ENCODE data around the gene GRIN3A.

Gene GRIN3A

GRCh38 chr9:101528015-101528414, 210.4 kb downstream of the GRIN3A start:
- no peak for DNase-seq
- Histone ChIP-seq H3K36me3 (no peaks in the 10 kb centered on the region), H3K9me3 (ENCODE audit: severe bottlenecking) (no peaks in the 10 kb centered on the region), H3K27ac (no peak overlapping the region), H3K4me3 (ENCODE audit: low read depth, low read length) (no peak overlapping the region), H3K27me3 (ENCODE audit: insufficient read depth, low read depth, severe bottlenecking) (no peaks in the 10 kb centered on the region)
- no peak for TF ChIP-seq CTCF (IDR thresholded peaks at IDR 0.05; ENCODE audit: low read depth, low read length)

GRCh38 chr9:101527066-101527465, 211.4 kb downstream of the GRIN3A start:
- DNase-seq: no peak
- H3K4me3 ChIP-seq (ENCODE audit: low read depth, low read length): no peak overlapping the region
- H3K36me3 ChIP-seq: no peaks in the 10 kb centered on the region
- no peaks in the 10 kb centered on the region for H3K9me3 ChIP-seq (ENCODE audit: severe bottlenecking)
- no peaks in the 10 kb centered on the region for H3K27me3 ChIP-seq (ENCODE audit: insufficient read depth, low read depth, severe bottlenecking)
- H3K27ac ChIP-seq: no peak overlapping the region
- no peak for TF ChIP-seq CTCF (IDR thresholded peaks at IDR 0.05; ENCODE audit: low read depth, low read length)

- no peak for TF ChIP-seq CTCF (IDR thresholded peaks at IDR 0.05; ENCODE audit: low read depth, low read length)
- no peaks in the 10 kb centered on the region for H3K36me3 ChIP-seq
Measured at GRCh38 chr9:101524371-101524770, 214.1 kb downstream of the GRIN3A start.

More at GRCh38 chr9:101524371-101524770, 214.1 kb downstream of the GRIN3A start:
- Histone ChIP-seq H3K27me3 (ENCODE audit: insufficient read depth, low read depth, severe bottlenecking) (no peaks in the 10 kb centered on the region), H3K9me3 (ENCODE audit: severe bottlenecking) (no peaks in the 10 kb centered on the region), H3K4me3 (ENCODE audit: low read depth, low read length) (no peak overlapping the region), H3K27ac (no peak overlapping the region)
- DNase-seq: no peak

Measured in WERI-Rb-1 (cell line).